CD4-positive, alpha-beta T cell (primary cell): ENCODE measurements around the gene RBFA. TPM values are rescaled to one million over a fixed set of nuclear protein-coding genes. Genes with fewer than 3 reads are reported as not detected.

ENCODE experiments used
- ATAC-seq: fragments of 200-7000 bp; cut with Tn5 transposase; one replicate; pipeline ENCODE4 v1.10.0; 2022; ENCODE audit warnings: mild to moderate bottlenecking; ENCODE audit not compliant: poor library complexity
- CTCF ChIA-PET: fragments of 350-600 bp; sonication (Branson Sonifier 250); formaldehyde crosslinking; loops from one replicate; lab custom pipeline; 2021; ENCODE audit warnings: antibody characterized with exemption, inconsistent platforms; lab: Charles Lee
- POLR2A ChIA-PET: fragments of 350-600 bp; sonication (Branson Sonifier 250); formaldehyde crosslinking; loops from one replicate; lab custom pipeline; 2021; ENCODE audit warnings: antibody characterized with exemption, inconsistent platforms; lab: Charles Lee
- DNase-seq, 14 experiments: peaks; one replicate each; pipeline ENCODE4 v3.0.0-alpha.2; 2013 to 2020; ENCODE audit warnings: mixed read lengths in 2 of 14
- H3K27ac ChIP-seq, 2 donors: one replicate each; pipeline versions ENCODE4 v1.5.1 to v1.7.0; 2013; ENCODE audit warnings: low read length in 2 of 2, low read depth in 1 of 2, mild to moderate bottlenecking in 1 of 2
- H3K27me3 ChIP-seq, 2 experiments: 1 replicate in 1 of 2; 2 replicates in 1 of 2; pipeline versions ENCODE4 v1.6.1 to v1.7.0; 2013; ENCODE audit warnings: low read length in 2 of 2, control low read depth in 1 of 2, mild to moderate bottlenecking in 1 of 2, moderate library complexity in 1 of 2; ENCODE audit not compliant: insufficient read depth in 2 of 2, control insufficient read depth in 1 of 2
- H3K36me3 ChIP-seq: one replicate; pipeline ENCODE4 v1.6.1; 2013; ENCODE audit warnings: low read length, control low read depth; ENCODE audit not compliant: insufficient read depth
- H3K4me1 ChIP-seq: one replicate; pipeline ENCODE4 v1.6.1; 2013; ENCODE audit warnings: low read length, control low read depth; ENCODE audit not compliant: insufficient read depth
- H3K4me3 ChIP-seq: one replicate; pipeline ENCODE4 v1.5.1; 2013; ENCODE audit warnings: mild to moderate bottlenecking, low read length, moderate library complexity
- H3K9me3 ChIP-seq, 2 experiments: 1 replicate in 1 of 2; 2 replicates in 1 of 2; pipeline versions ENCODE4 v1.6.1 to v1.7.0; 2013; ENCODE audit warnings: low read length in 2 of 2, mild to moderate bottlenecking in 2 of 2, control low read depth in 1 of 2, moderate library complexity in 1 of 2; ENCODE audit not compliant: control insufficient read depth in 1 of 2, insufficient read depth in 1 of 2
- H3K27ac Mint-ChIP-seq: one replicate; pipeline ENCODE4 v1.8.0; 2020; ENCODE audit warnings: mixed read lengths
- H3K27me3 Mint-ChIP-seq: one replicate; pipeline ENCODE4 v1.8.0; 2021; ENCODE audit warnings: mixed read lengths
- H3K36me3 Mint-ChIP-seq: one replicate; pipeline ENCODE4 v1.8.0; 2021; ENCODE audit warnings: low read depth, mixed read lengths
- H3K4me1 Mint-ChIP-seq: one replicate; pipeline ENCODE4 v1.8.0; 2021; ENCODE audit warnings: low read depth, mixed read lengths
- H3K4me3 Mint-ChIP-seq: one replicate; pipeline ENCODE4 v1.8.0; 2020; ENCODE audit warnings: mild to moderate bottlenecking, mixed read lengths
- H3K9me3 Mint-ChIP-seq: one replicate; pipeline ENCODE4 v1.8.0; 2020; ENCODE audit warnings: mixed read lengths
- intact Hi-C, 2 experiments: fragments of 100-400 bp; cut with DNase I in 1 of 2; cut with micrococcal nuclease in 1 of 2; formaldehyde crosslinking; loops; one replicate each; pipeline versions ENCODE4 v1.15.1 to v1.9.0; 2023 to 2025; cut with DNase I, micrococcal nuclease
- total RNA-seq, 174 experiments: library from RNA in 2 of 174; stranded (reverse) in 2 of 174; gene quantifications; one replicate each; pipeline ENCODE4 v1.2.3 and lab custom pipeline; 2021 to 2026
- TF ChIP-seq, protein P1 (sequence below): fragments of 200-600 bp; IDR thresholded peaks from one replicate; pipeline ENCODE4 v1.8.0; 2022; ENCODE audit warnings: antibody characterized with exemption, mild to moderate bottlenecking

RBFA gene
- total RNA-seq, 2 experiments from 2014 or later, result 11.2 to 12.3 TPM

- H3K4me3 ChIP-seq, result no peak overlapping the region
- intact Hi-C loops, result no loop called here
- no peak for ATAC-seq
- no peaks in the 10 kb centered on the region for H3K27me3 Mint-ChIP-seq
- H3K27ac Mint-ChIP-seq, result no peak overlapping the region
- peaks cover 0 to 4% of the 10 kb centered on the region in 2 experiments for H3K27me3 ChIP-seq
- no peaks in the 10 kb centered on the region for H3K4me1 ChIP-seq
- no peaks in the 10 kb centered on the region for H3K36me3 ChIP-seq
- H3K4me1 Mint-ChIP-seq, result no peaks in the 10 kb centered on the region
- ChIA-PET POLR2A (no interaction called here), CTCF (no interaction called here)
- TF ChIP-seq, protein P1, sequence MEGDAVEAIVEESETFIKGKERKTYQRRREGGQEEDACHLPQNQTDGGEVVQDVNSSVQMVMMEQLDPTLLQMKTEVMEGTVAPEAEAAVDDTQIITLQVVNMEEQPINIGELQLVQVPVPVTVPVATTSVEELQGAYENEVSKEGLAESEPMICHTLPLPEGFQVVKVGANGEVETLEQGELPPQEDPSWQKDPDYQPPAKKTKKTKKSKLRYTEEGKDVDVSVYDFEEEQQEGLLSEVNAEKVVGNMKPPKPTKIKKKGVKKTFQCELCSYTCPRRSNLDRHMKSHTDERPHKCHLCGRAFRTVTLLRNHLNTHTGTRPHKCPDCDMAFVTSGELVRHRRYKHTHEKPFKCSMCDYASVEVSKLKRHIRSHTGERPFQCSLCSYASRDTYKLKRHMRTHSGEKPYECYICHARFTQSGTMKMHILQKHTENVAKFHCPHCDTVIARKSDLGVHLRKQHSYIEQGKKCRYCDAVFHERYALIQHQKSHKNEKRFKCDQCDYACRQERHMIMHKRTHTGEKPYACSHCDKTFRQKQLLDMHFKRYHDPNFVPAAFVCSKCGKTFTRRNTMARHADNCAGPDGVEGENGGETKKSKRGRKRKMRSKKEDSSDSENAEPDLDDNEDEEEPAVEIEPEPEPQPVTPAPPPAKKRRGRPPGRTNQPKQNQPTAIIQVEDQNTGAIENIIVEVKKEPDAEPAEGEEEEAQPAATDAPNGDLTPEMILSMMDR, result no peak
- no peaks in the 10 kb centered on the region for H3K9me3 Mint-ChIP-seq
- no peaks in the 10 kb centered on the region for H3K36me3 Mint-ChIP-seq
- H3K4me3 Mint-ChIP-seq, result no peak overlapping the region
- no peak for DNase-seq
- no peaks in the 10 kb centered on the region for H3K9me3 ChIP-seq
- no peak overlapping the region for H3K27ac ChIP-seq
Observed at GRCh38 chr18:80074697-80075096, 40.5 kb downstream of the RBFA start.

DNA sequence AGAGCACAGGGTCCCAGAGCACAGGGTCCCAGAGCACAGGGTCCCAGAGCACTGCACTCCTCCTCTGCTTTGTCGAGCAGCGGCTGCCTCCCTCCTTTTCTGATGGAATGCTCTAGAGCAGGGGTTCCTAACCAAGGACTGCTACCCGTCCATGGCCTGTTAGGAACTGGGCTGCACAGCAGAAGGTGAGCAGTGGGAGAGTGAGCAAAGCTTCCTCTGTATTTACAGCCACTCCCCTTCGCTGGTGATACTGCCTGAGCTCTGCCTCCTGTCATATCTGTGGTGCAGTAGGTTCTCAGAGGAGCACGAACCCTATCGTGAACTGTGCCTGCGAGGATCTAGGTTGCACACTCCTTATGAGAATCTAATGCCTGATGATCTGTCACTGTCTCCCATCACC is 41.7 kb downstream of the RBFA start:
- no peak overlapping the region for H3K4me3 ChIP-seq
- DNase-seq (no peak), ATAC-seq (no peak)
- Mint-ChIP-seq H3K9me3 (no peaks in the 10 kb centered on the region), H3K4me1 (no peaks in the 10 kb centered on the region), H3K27me3 (no peaks in the 10 kb centered on the region), H3K27ac (no peak overlapping the region), H3K4me3 (no peak overlapping the region), H3K36me3 (no peaks in the 10 kb centered on the region)
- CTCF ChIA-PET, result no interaction called here
- H3K27me3 ChIP-seq, result peaks cover 0 to 4% of the 10 kb centered on the region in 2 experiments
- no peaks in the 10 kb centered on the region for H3K36me3 ChIP-seq
- no peak overlapping the region for H3K27ac ChIP-seq
- TF ChIP-seq, protein P1, result no peak
- H3K4me1 ChIP-seq, result no peaks in the 10 kb centered on the region
- no peaks in the 10 kb centered on the region for H3K9me3 ChIP-seq
- POLR2A ChIA-PET, result no interaction called here
- intact Hi-C loops, result no loop called here

GRCh38 chr18:80076379-80076778 is 42.1 kb downstream of the RBFA start:
- Histone ChIP-seq H3K4me3 (no peak overlapping the region), H3K9me3 (no peaks in the 10 kb centered on the region), H3K27ac (no peak overlapping the region), H3K4me1 (no peaks in the 10 kb centered on the region), H3K36me3 (no peaks in the 10 kb centered on the region), H3K27me3 (peaks cover 0 to 4% of the 10 kb centered on the region in 2 experiments)
- Mint-ChIP-seq H3K27me3 (no peaks in the 10 kb centered on the region), H3K36me3 (no peaks in the 10 kb centered on the region), H3K4me1 (no peaks in the 10 kb centered on the region), H3K27ac (no peak overlapping the region), H3K4me3 (no peak overlapping the region), H3K9me3 (no peaks in the 10 kb centered on the region)
- intact Hi-C loops, result no loop called here
- POLR2A ChIA-PET, result no interaction called here
- TF ChIP-seq, protein P1, result no peak
- CTCF ChIA-PET, result no interaction called here
- no peak for ATAC-seq
- no peak for DNase-seq
